GM12892 (cell line): ENCODE measurements around the gene NAGS.

Source experiments
- DNase-seq: peaks from one replicate; pipeline ENCODE4 v3.0.0; 2011; ENCODE audit not compliant: insufficient read length
- FAIRE-seq: peaks from 2 replicates; lab custom pipeline; 2011; peaks lifted over from hg19 to GRCh38; lab: Jason Lieb, UNC
- POLR2A ChIP-seq: IDR thresholded peaks from 2 replicates; pipeline ENCODE4 v1.6.1; 2011; ENCODE audit warnings: low read depth, low read length, control low read depth
- POLR2AphosphoS5 ChIP-seq: IDR thresholded peaks from 2 replicates; pipeline ENCODE4 v1.6.1; 2011; ENCODE audit warnings: low read depth, low read length, control low read depth
- TAF1 ChIP-seq: IDR thresholded peaks from 2 replicates; pipeline ENCODE4 v1.6.1; 2011; ENCODE audit warnings: low read depth, mild to moderate bottlenecking, control low read depth, low read length, borderline replicate concordance

The NAGS gene

GRCh38 chr17:43974382-43975266 lies 29.8 kb upstream of the NAGS start:
- TF ChIP-seq POLR2AphosphoS5 (no peak), TAF1 (no peak), POLR2A (no peak)
- DNase-seq (no peak), FAIRE-seq (no peak)

- DNase-seq (no peak), FAIRE-seq (no peak)
- no peak for TF ChIP-seq POLR2A
- TF ChIP-seq TAF1: no peak
- TF ChIP-seq POLR2AphosphoS5: no peak
Measured at GRCh38 chr17:43975898-43976297, 28.5 kb upstream of the NAGS start.

GRCh38 chr17:43976963-43977837 lies 27.2 kb upstream of the NAGS start:
- DNase-seq (no peak), FAIRE-seq (no peak)
- TF ChIP-seq POLR2A (no peak), TAF1 (no peak), POLR2AphosphoS5 (no peak)

- DNase-seq (no peak), FAIRE-seq (no peak)
- TF ChIP-seq TAF1 (no peak), POLR2AphosphoS5 (no peak)
Measured at GRCh38 chr17:43978078-43978477, 26.3 kb upstream of the NAGS start.

- FAIRE-seq (no peak), DNase-seq (no peak)
- TF ChIP-seq POLR2AphosphoS5 (no peak), POLR2A (no peak), TAF1 (no peak)
Measured at GRCh38 chr17:43979011-43979410, 25.4 kb upstream of the NAGS start.

GRCh38 chr17:43979671-43980070 lies 24.8 kb upstream of the NAGS start:
- TF ChIP-seq POLR2A (no peak), POLR2AphosphoS5 (no peak), TAF1 (no peak)

GRCh38 chr17:43982171-43982570 lies 22.3 kb upstream of the NAGS start:
- FAIRE-seq: no peak
- TF ChIP-seq POLR2A (no peak), TAF1 (no peak), POLR2AphosphoS5 (no peak)
- DNase-seq: no peak

More at GRCh38 chr17:43979671-43980070, 24.8 kb upstream of the NAGS start:
- FAIRE-seq (no peak), DNase-seq (no peak)

- DNase-seq (no peak), FAIRE-seq (no peak)
- TF ChIP-seq POLR2A (no peak), TAF1 (no peak), POLR2AphosphoS5 (no peak)
Measured at GRCh38 chr17:43983196-43983514, 21.3 kb upstream of the NAGS start.

GRCh38 chr17:43983515-43984411 lies 20.7 kb upstream of the NAGS start:
- DNase-seq (no peak), FAIRE-seq (no peak)
- TF ChIP-seq POLR2AphosphoS5: no peak
- no peak for TF ChIP-seq TAF1
- TF ChIP-seq POLR2A: no peak

GRCh38 chr17:43984521-43984920 lies 19.9 kb upstream of the NAGS start:
- DNase-seq (no peak), FAIRE-seq (no peak)
- TF ChIP-seq TAF1 (no peak), POLR2AphosphoS5 (no peak), POLR2A (no peak)
